Spleen (tissue), 11 donors: ENCODE data around the gene ZNF500. TPM values are rescaled to one million over a fixed set of nuclear protein-coding genes. Genes with fewer than 3 reads are reported as not detected.
"Not testable (repeated sequence)": the region's sequence is repeated elsewhere in the genome, so short reads cannot be mapped to it uniquely, and the experiment has no call there.

ENCODE experiments used
- DNase-seq: peaks from one replicate; pipeline ENCODE4 v3.0.0-alpha.2; 2020
- H3K27ac ChIP-seq, 8 donors: fragments of 200-600 bp; sonication (generic) in 7 of 8; 1 replicate in 4 of 8; 2 replicates in 4 of 8; pipeline versions ENCODE4 v1.5.0 to v1.8.0; 2016 to 2021; ENCODE audit warnings: inconsistent platforms in 4 of 8, mild to moderate bottlenecking in 4 of 8, moderate library complexity in 1 of 8
- H3K27me3 ChIP-seq, 7 donors: fragments of 200-600 bp; sonication (generic) in 6 of 7; replicated peaks in 1 of 7; 1 replicate in 4 of 7; 2 replicates in 3 of 7; pipeline versions ENCODE4 v1.5.0 to v1.8.0; 2016 to 2021; ENCODE audit warnings: inconsistent platforms in 3 of 7, mild to moderate bottlenecking in 1 of 7
- H3K36me3 ChIP-seq, 6 donors: fragments of 200-600 bp; sonication (generic) in 5 of 6; 1 replicate in 4 of 6; 2 replicates in 2 of 6; pipeline versions ENCODE4 v1.5.0 to v1.8.0; 2016 to 2021; ENCODE audit warnings: inconsistent platforms in 2 of 6
- H3K4me1 ChIP-seq, 6 donors: fragments of 200-600 bp; sonication (generic) in 5 of 6; 1 replicate in 3 of 6; 2 replicates in 3 of 6; pipeline versions ENCODE4 v1.5.0 to v1.8.0; 2016 to 2021; ENCODE audit warnings: inconsistent platforms in 3 of 6
- H3K4me3 ChIP-seq, 8 donors: fragments of 200-600 bp; sonication (generic) in 7 of 8; 1 replicate in 4 of 8; 2 replicates in 4 of 8; pipeline versions ENCODE4 v1.5.0 to v1.8.0; 2016 to 2021; ENCODE audit warnings: inconsistent platforms in 4 of 8, mild to moderate bottlenecking in 4 of 8, moderate library complexity in 2 of 8
- H3K9me3 ChIP-seq, 8 donors: fragments of 200-600 bp; sonication (generic) in 7 of 8; 1 replicate in 4 of 8; 2 replicates in 4 of 8; pipeline versions ENCODE4 v1.5.0 to v1.8.0; 2016 to 2021; ENCODE audit warnings: inconsistent platforms in 4 of 8
- CTCF ChIP-seq, 11 experiments: fragments of 200-600 bp in 7 of 11; fragments of 450-650 bp in 4 of 11; sonication (generic) in 4 of 11; IDR thresholded peaks in 8 of 11; conservative IDR thresholded peaks in 3 of 11; 1 replicate in 7 of 11; 2 replicates in 4 of 11; pipeline versions ENCODE4 v1.4.0 to v1.8.0; 2016 to 2021; ENCODE audit warnings: antibody characterized with exemption in 11 of 11, inconsistent platforms in 4 of 11, mild to moderate bottlenecking in 1 of 11
- POLR2A ChIP-seq, 3 donors: fragments of 450-650 bp; IDR thresholded peaks; one replicate each; pipeline ENCODE4 v1.5.1; 2017; ENCODE audit warnings: antibody characterized with exemption in 3 of 3, mild to moderate bottlenecking in 1 of 3
- POLR2AphosphoS5 ChIP-seq, 3 donors: sonication (generic); formaldehyde crosslinking; IDR thresholded peaks; one replicate each; pipeline ENCODE4 v1.5.1; 2017; ENCODE audit warnings: antibody characterized with exemption in 3 of 3
- WGBS, 5 donors: extraction: QIAGEN DNeasy Blood & Tissue Kit in 3 of 5; methylation state at CpG; one replicate each; pipeline versions ENCODE4 v1.1.5 to v1.1.7; 2013 to 2018; 5-methylcytosine and 5-hydroxymethylcytosine counted together
- intact Hi-C: fragments of 100-400 bp; cut with DNase I; formaldehyde crosslinking; loops from one replicate; pipeline ENCODE4 v1.15.0; 2023; ENCODE audit warnings: low total_unique reads
- polyA plus RNA-seq, 3 donors: library from polyadenylated mRNA; stranded (reverse); fragments of 200-250 nt; gene quantifications; one replicate each; pipeline ENCODE4 v1.2.1, GENCODE V29; 2013
- total RNA-seq, 7 donors: library from RNA; depleted of rRNA in 3 of 7; stranded (reverse); fragments of >200 nt in 3 of 7; fragmentation: NEBNext Ultra II Directional in 4 of 7; extraction: Animal tissue kit (Norgen Biotek cat#: 25700) in 4 of 7; gene quantifications; one replicate each; pipeline versions ENCODE4 v1.1.0 to v1.2.1, GENCODE V29; 2016 to 2021
- donor health status: healthy with polysubstance abuse.
- donor health status: DM: no; HTN: no; CAD: no; lungs with moderate emphysema.
- donor health status: DM: no; HTN: no; CAD: no.
- donor health status: Bipolar disorder and iron deficiency.
- donor health status: healthy.
- donor health status: DM: no; HTN: no; CAD: no.
- donor health status: DM: yes; HTN: yes; CAD: no.

ZNF500 gene
- total and polyA plus RNA-seq, 10 donors = 2.5 to 32.3 (median 19.0) TPM

- Histone ChIP-seq H3K4me3 (no peak overlapping the region), H3K9me3 (no peaks in the 10 kb centered on the region), H3K27ac (no peak overlapping the region), H3K4me1 (no peaks in the 10 kb centered on the region), H3K27me3 (no peaks in the 10 kb centered on the region), H3K36me3 (no peaks in the 10 kb centered on the region)
- WGBS, 5 donors = 79 to 84% (median 83%) methylated on average over 7 to 9 of the region's 9 CpGs
- TF ChIP-seq POLR2AphosphoS5 (IDR thresholded peaks at IDR 0.05) (no peak), CTCF (IDR thresholded peaks at IDR 0.05 in 8 of 11, conservative IDR thresholded peaks at IDR 0.05 in 3 of 11) (no peak)
- intact Hi-C loops = no loop called here
- no peak for DNase-seq
These were observed 21.5 kb upstream of the ZNF500 start for GRCh38 chr16:4788489-4788889.

- Histone ChIP-seq H3K27me3 (no peaks in the 10 kb centered on the region), H3K4me3 (no peak within 1 kb of the TSS), H3K4me1 (no peaks in the 10 kb centered on the region), H3K27ac (no peak within 1 kb of the TSS), H3K9me3 (no peaks in the 10 kb centered on the region), H3K36me3 (no peaks in the 10 kb centered on the region)
- no peak for DNase-seq
- WGBS, 5 donors = 74 to 85% (median 77%) methylated on average over 12 to 14 of the region's 14 CpGs
- intact Hi-C loops = no loop called here
- no peak for TF ChIP-seq CTCF (IDR thresholded peaks at IDR 0.05 in 8 of 11, conservative IDR thresholded peaks at IDR 0.05 in 3 of 11)
- TF ChIP-seq POLR2A (IDR thresholded peaks at IDR 0.05) = no peak
- no peak for TF ChIP-seq POLR2AphosphoS5 (IDR thresholded peaks at IDR 0.05)
These were observed 20.9 kb upstream of the ZNF500 start, which contains the start of gene SEPTIN12 for GRCh38 chr16:4787627-4788482. Gene SEPTIN12 (minus strand): TSS chr16:4788345. CDS start chr16:4787645, 700 bp downstream.

GRCh38 chr16:4787068-4787467 is 20.1 kb upstream of the ZNF500 start:
- no peak for DNase-seq
- H3K9me3 ChIP-seq = no peaks in the 10 kb centered on the region
- TF ChIP-seq CTCF (IDR thresholded peaks at IDR 0.05 in 8 of 11, conservative IDR thresholded peaks at IDR 0.05 in 3 of 11) = no peak
- no peak for TF ChIP-seq POLR2A (IDR thresholded peaks at IDR 0.05)
- no peak for TF ChIP-seq POLR2AphosphoS5 (IDR thresholded peaks at IDR 0.05)
- no peak overlapping the region for H3K4me3 ChIP-seq
- no peak overlapping the region for H3K27ac ChIP-seq
- intact Hi-C loops = no loop called here
- no peaks in the 10 kb centered on the region for H3K4me1 ChIP-seq
- WGBS, 5 donors = 80 to 96% (median 94%) methylated on average over 8 of the region's 8 CpGs
- H3K36me3 ChIP-seq = no peaks in the 10 kb centered on the region
- no peaks in the 10 kb centered on the region for H3K27me3 ChIP-seq

GRCh38 chr16:4785758-4786433 is 18.9 kb upstream of the ZNF500 start:
- Histone ChIP-seq H3K27ac (no peak overlapping the region), H3K9me3 (no peaks in the 10 kb centered on the region), H3K27me3 (no peaks in the 10 kb centered on the region), H3K4me1 (no peaks in the 10 kb centered on the region), H3K4me3 (no peak overlapping the region), H3K36me3 (no peaks in the 10 kb centered on the region)
- DNase-seq = no peak
- intact Hi-C loops = no loop called here
- TF ChIP-seq POLR2A (IDR thresholded peaks at IDR 0.05) = no peak
- no peak for TF ChIP-seq POLR2AphosphoS5 (IDR thresholded peaks at IDR 0.05)
- TF ChIP-seq CTCF (IDR thresholded peaks at IDR 0.05 in 8 of 11, conservative IDR thresholded peaks at IDR 0.05 in 3 of 11) = no peak
- WGBS, 5 donors = 90 to 96% (median 94%) methylated on average over 23 of the region's 23 CpGs

- H3K9me3 ChIP-seq, H3K36me3 ChIP-seq, intact Hi-C loops, H3K4me3 ChIP-seq, H3K4me1 ChIP-seq, DNase-seq, H3K27me3 ChIP-seq, H3K27ac ChIP-seq: not testable (repeated sequence)
- WGBS, 5 donors = 82 to 93% (median 90%) methylated on average over 14 of the region's 14 CpGs
These were observed 17.6 kb upstream of the ZNF500 start for GRCh38 chr16:4784444-4784987.
